ENCODE results near the gene TEFM. TPM values are rescaled to one million over a fixed set of nuclear protein-coding genes. Genes with fewer than 3 reads are reported as not detected.

Gene TEFM
- total RNA-seq (10 to 100 TPM in 2 of 4 donors, 1 to 10 TPM in 2; 6.9 to 12.3 (median 10.7) TPM), polyA plus RNA-seq (10 to 100 TPM; 13.2 to 18.7 (median 14.3) TPM)

GRCh38 chr17:30906101-30906911 is at the start of gene TEFM:
TSS of gene TEFM (minus strand) at chr17:30906238. CDS start at chr17:30906198, 40 bp downstream.
- TF ChIP-seq POLR2A (IDR thresholded peaks at IDR 0.05) (peak; percentile 37 to 51), POLR2AphosphoS5 (IDR thresholded peaks at IDR 0.05) (peak; percentile 45 to 81 (median 72)), EP300 (IDR thresholded peaks at IDR 0.05) (no peak)
- TF ChIP-seq, protein P1, sequence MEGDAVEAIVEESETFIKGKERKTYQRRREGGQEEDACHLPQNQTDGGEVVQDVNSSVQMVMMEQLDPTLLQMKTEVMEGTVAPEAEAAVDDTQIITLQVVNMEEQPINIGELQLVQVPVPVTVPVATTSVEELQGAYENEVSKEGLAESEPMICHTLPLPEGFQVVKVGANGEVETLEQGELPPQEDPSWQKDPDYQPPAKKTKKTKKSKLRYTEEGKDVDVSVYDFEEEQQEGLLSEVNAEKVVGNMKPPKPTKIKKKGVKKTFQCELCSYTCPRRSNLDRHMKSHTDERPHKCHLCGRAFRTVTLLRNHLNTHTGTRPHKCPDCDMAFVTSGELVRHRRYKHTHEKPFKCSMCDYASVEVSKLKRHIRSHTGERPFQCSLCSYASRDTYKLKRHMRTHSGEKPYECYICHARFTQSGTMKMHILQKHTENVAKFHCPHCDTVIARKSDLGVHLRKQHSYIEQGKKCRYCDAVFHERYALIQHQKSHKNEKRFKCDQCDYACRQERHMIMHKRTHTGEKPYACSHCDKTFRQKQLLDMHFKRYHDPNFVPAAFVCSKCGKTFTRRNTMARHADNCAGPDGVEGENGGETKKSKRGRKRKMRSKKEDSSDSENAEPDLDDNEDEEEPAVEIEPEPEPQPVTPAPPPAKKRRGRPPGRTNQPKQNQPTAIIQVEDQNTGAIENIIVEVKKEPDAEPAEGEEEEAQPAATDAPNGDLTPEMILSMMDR (IDR thresholded peaks at IDR 0.05) = no peak
- no peaks in the 10 kb centered on the region for H3K9me3 ChIP-seq
- H3K4me3 ChIP-seq = peak within 1 kb of the TSS; percentile 63 to 75 (median 70)
- peak within 1 kb of the TSS; percentile 86 to 91 (median 90) for H3K27ac ChIP-seq
- no peaks in the 10 kb centered on the region for H3K27me3 ChIP-seq
- intact Hi-C loops (cut with DNase I) = loop anchor here (1.0 kb wide), 1 partner anchor 64 kb away; no protein-coding TSS in a partner anchor
- 0 to 1% methylated on average over 47 of the region's 47 CpGs for WGBS, 2 donors
- peaks cover 0 to 28% (median 18%) of the 10 kb centered on the region in 4 donors for H3K4me1 ChIP-seq
- DNase-seq = peak; percentile 91
- H3K36me3 ChIP-seq = peaks cover 0 to 8% (median 0%) of the 10 kb centered on the region in 4 donors

DNA sequence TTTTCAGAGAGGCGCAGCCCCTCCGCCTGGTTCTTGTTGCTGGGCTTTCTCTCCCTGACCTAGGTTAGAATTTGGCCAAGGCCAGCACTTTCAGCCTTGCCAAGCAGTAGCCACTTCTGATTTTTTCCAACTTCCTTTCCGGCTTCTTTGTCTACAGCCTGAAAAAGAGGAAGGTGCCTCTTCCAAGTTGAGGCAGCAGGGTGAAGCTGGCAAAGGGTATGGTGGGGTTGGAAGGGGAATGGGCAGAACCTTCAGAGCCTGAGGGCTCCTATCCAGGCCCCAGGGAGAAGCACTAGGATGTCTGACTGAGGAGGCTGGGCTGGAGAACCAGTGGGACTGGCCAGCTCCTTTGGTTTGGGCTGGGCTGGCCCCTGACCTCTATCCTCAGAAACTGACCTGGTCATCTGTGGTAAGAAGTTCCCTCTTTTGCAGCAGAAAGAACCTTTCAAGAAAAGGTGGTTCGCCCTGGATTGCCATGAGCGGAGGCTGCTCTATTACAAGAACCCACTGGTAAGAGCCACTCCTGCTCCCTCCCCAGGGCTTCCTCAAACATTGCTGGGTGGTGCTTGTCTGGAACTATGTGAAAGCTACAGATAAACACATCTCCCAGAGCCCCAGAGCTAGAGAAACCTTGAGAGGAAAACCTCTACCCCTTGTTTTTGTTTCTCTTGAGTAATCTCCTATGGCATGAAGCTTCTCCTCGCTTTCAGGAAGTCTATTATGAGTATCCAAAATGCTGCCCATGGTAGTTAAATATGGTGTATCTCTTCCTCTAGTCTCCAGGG is 48.2 kb upstream of the TEFM start:
- 83 to 89% methylated on average over 6 of the region's 6 CpGs for WGBS, 2 donors
- intact Hi-C loops (cut with DNase I) = no loop called here
- Histone ChIP-seq H3K9me3 (no peaks in the 10 kb centered on the region), H3K36me3 (no peaks in the 10 kb centered on the region), H3K27me3 (no peaks in the 10 kb centered on the region), H3K4me3 (no peak overlapping the region), H3K27ac (peak overlapping the region; percentile 12 to 50 (median 38)), H3K4me1 (peaks cover 0 to 8% (median 7%) of the 10 kb centered on the region in 4 donors)
- DNase-seq = peak; percentile 63
- TF ChIP-seq POLR2AphosphoS5 (IDR thresholded peaks at IDR 0.05) (no peak), POLR2A (IDR thresholded peaks at IDR 0.05) (no peak), EP300 (IDR thresholded peaks at IDR 0.05) (no peak)

- Histone ChIP-seq H3K9me3 (no peaks in the 10 kb centered on the region), H3K36me3 (no peaks in the 10 kb centered on the region), H3K27ac (peak overlapping the region; percentile 1 to 50 (median 32)), H3K27me3 (no peaks in the 10 kb centered on the region), H3K4me1 (peaks cover 0 to 8% (median 7%) of the 10 kb centered on the region in 4 donors), H3K4me3 (no peak overlapping the region)
- TF ChIP-seq, protein P1 (IDR thresholded peaks at IDR 0.05) = no peak
- TF ChIP-seq POLR2A (IDR thresholded peaks at IDR 0.05) (no peak), POLR2AphosphoS5 (IDR thresholded peaks at IDR 0.05) (no peak), EP300 (IDR thresholded peaks at IDR 0.05) (no peak)
- intact Hi-C loops (cut with DNase I) = no loop called here
- peak; percentile 26 for DNase-seq
- 64 to 83% methylated on average over 9 of the region's 9 CpGs for WGBS, 2 donors
These were observed 46.8 kb upstream of the TEFM start for GRCh38 chr17:30952638-30953393.

- 21 to 57% methylated on average over 9 of the region's 9 CpGs for WGBS, 2 donors
- H3K4me1 ChIP-seq = peaks cover 0 to 7% (median 2%) of the 10 kb centered on the region in 4 donors
- H3K4me3 ChIP-seq = no peak overlapping the region
- intact Hi-C loops (cut with DNase I) = no loop called here
- peak; percentile 87 for DNase-seq
- peak in 3 of 4 donors; percentile 8 to 52 (median 12) for TF ChIP-seq POLR2AphosphoS5 (IDR thresholded peaks at IDR 0.05)
- TF ChIP-seq, protein P1 (IDR thresholded peaks at IDR 0.05) = no peak
- peak overlapping the region in 2 of 4 donors; percentile 12 to 47 for H3K27ac ChIP-seq
- no peaks in the 10 kb centered on the region for H3K9me3 ChIP-seq
- no peaks in the 10 kb centered on the region for H3K27me3 ChIP-seq
- no peaks in the 10 kb centered on the region for H3K36me3 ChIP-seq
These were observed 44.8 kb upstream of the TEFM start for GRCh38 chr17:30950669-30951399.

All from sigmoid colon (tissue), 7 donors.